ENCODE results near the gene KRTAP10-3.
"Not testable (repeated sequence)": the region's sequence is repeated elsewhere in the genome, so short reads cannot be mapped to it uniquely, and the experiment has no call there.

Gene KRTAP10-3

DNA sequence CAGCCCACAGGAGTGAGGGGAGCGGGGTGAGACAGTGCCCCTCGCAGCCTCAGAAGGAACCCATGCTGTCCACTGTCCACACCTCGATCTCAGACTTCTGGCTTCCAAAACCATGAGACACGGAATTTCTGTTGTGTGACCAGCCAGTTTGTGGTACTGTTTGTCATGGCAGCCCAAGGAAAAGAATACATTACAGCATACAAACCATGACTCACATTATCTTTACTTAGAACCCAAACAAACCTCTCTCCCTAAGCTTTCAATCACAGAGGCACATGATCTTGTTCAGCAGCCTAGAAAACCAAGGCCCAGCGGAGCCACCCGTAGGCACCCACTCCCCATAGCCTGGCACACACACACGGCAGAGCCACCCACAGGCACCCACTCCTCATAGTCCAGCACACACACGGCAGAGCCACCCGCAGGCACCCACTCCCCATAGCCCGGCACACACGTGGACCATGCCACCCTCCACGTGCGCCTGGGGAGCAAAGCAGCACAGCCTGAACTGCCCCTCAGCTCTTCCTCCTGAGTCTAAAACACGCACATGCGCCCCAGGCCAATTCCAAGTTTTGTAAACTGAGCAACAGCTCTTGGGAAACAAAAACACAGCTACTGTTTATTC is 14.5 kb upstream of the KRTAP10-3 start:
- in situ Hi-C loops (cut with HindIII; ENCODE audit: low sequenced_read_pairs), result no loop called here

GRCh38 chr21:44571844-44572782 is 13.5 kb upstream of the KRTAP10-3 start:
- in situ Hi-C loops (cut with HindIII; ENCODE audit: low sequenced_read_pairs), result no loop called here

DNA sequence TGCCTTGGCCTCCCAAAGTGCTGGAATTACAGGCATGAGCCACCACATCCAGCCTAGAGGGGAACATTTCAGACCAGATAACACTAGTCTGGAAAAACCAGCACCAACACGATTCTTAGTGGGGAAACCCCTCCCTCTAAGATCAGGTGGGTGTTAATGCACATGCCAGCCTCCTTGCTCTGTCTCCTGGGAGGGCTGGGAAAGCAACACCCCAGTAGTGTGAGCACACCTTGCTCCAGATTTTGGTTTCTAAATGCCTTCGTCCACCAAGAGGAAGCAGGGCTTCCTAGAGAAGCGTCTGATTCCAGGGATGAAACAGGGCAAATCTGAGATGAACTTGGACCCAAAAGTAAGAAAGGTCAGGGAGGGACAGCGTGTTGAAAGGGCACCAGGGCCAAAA is 12.7 kb upstream of the KRTAP10-3 start:
- in situ Hi-C loops (cut with HindIII; ENCODE audit: low sequenced_read_pairs), result no loop called here

- in situ Hi-C loops (cut with HindIII; ENCODE audit: low sequenced_read_pairs), result no loop called here
Measured at GRCh38 chr21:44569861-44570517, 11.4 kb upstream of the KRTAP10-3 start.

GRCh38 chr21:44568667-44569556 is 10.3 kb upstream of the KRTAP10-3 start:
- in situ Hi-C loops (cut with HindIII; ENCODE audit: low sequenced_read_pairs), result no loop called here

DNA sequence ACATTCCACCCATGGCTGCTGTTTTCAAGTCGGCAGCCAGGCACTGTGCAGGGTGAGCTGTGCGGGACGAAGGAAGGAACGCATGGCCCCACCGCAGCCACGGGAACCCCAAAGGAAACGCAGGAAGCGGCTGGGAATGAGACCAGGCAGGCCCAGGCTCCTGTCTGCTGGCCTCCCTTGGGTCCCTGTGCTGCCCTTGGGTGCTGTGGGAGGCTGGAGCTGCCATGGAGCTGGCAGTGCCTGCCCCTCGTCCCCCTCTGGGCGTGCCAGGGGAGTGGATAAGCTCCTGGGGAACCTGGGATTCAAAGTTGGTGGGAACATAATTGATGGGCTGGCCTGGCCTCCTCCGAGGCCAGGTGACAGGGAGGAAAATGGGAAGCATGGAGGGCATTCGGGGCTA is 9.7 kb upstream of the KRTAP10-3 start:
- in situ Hi-C loops (cut with HindIII; ENCODE audit: low sequenced_read_pairs), result no loop called here

DNA sequence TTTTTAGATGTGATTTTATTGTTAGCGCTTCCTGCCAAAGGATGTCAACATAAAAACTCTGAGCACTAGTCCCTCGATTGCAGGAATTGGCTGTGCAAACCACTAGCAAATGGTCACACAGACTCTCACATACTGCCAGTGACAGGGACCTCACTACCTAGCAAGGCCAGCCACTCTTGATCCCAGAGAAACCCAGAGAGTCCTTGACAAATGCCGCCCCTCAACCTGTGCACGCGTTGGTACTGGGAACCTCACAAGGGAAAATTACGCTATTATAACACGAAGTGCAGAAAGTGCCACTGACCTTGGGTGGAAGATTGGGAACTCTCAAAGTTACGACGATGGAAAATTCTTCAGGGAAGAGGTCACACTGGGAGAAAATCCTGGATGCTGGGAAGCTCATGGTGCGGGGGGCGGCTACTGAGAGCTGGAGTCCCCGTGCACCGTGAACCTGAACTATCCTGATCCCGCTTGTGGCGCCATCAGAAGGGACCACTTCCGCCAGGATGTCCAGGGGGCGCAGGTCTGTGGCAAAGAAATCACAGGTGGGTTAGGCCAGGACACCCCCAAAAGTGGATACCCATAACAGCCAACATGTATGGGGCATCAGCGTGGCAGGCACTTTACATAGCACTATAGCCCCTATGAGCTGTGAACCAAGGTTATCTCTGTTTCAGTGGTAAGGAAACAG is 9.0 kb upstream of the KRTAP10-3 start:
- in situ Hi-C loops (cut with HindIII; ENCODE audit: low sequenced_read_pairs), result no loop called here

- in situ Hi-C loops (cut with HindIII; ENCODE audit: low sequenced_read_pairs), result no loop called here
Measured at GRCh38 chr21:44566403-44566802, 7.8 kb upstream of the KRTAP10-3 start.

DNA sequence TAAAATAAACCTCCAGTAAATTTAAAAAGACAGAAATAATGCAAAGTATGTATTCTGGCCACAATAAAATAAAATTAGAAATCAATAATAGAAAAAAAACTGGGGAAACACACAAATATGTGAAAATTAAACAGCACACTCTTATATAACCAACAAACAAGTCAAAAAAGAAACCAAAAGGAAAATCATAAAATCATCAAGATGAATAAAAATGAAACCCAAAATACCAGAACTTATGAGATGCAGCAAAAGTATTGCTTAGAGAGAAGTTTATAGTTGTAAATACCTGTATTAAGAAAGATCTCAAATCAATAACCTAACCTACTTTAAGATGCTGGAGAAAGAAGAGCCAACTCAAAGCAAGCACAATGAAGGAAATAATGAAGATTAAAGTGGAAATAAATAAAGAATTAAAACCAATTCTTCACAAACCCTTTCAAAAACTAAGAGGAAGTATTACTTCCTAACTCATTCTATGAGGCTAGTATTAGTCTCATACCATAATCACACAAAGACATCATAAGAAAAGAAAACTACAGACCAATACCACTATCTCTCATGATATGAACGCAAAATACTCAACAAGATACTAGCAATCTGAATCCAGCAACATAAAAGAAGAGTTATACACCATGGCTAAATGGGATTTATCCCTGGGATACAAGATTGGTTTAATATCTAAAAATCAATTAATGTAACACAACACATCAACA is 6.4 kb upstream of the KRTAP10-3 start:
- in situ Hi-C loops (cut with HindIII; ENCODE audit: low sequenced_read_pairs), result no loop called here

GRCh38 chr21:44564099-44564498 is 5.5 kb upstream of the KRTAP10-3 start:
- in situ Hi-C loops (cut with HindIII; ENCODE audit: low sequenced_read_pairs), result no loop called here

GRCh38 chr21:44558329-44558675 is 293 bp downstream of the KRTAP10-3 start:
- in situ Hi-C loops (cut with HindIII; ENCODE audit: low sequenced_read_pairs), result not testable (repeated sequence)

GRCh38 chr21:44557491-44558328 is 885 bp downstream of the KRTAP10-3 start:
- in situ Hi-C loops (cut with HindIII; ENCODE audit: low sequenced_read_pairs), result no loop called here

GRCh38 chr21:44556879-44557278 is 1.7 kb downstream of the KRTAP10-3 start:
- in situ Hi-C loops (cut with HindIII; ENCODE audit: low sequenced_read_pairs), result no loop called here

- in situ Hi-C loops (cut with HindIII; ENCODE audit: low sequenced_read_pairs), result no loop called here
Measured at GRCh38 chr21:44555200-44555875, 3.3 kb downstream of the KRTAP10-3 start.

DNA sequence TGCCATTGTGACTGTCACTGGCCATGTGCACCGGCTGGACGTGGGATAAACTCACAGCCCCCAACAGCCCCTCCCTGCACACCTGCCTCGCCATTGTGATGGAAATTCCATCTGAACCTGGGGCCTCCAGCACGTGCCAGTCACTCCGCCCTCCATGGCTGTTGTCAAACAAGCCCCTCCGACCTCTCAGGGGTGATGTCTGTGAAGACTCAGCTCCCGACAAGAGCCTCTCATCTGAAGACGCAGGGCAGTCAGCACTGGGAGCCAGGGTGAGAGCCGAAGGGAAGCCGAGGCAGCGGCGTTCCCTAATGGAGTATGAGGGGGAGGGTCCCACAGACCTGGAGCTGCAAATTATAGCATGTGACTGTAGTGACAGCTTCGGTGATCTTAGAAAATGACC is 5.9 kb downstream of the KRTAP10-3 start:
- in situ Hi-C loops (cut with HindIII; ENCODE audit: low sequenced_read_pairs), result no loop called here

GRCh38 chr21:44552136-44552535 is 6.5 kb downstream of the KRTAP10-3 start:
- in situ Hi-C loops (cut with HindIII; ENCODE audit: low sequenced_read_pairs), result no loop called here

GRCh38 chr21:44551340-44551961 is 7.1 kb downstream of the KRTAP10-3 start, which contains the start of gene KRTAP10-2:
Gene KRTAP10-2 (minus strand): TSS chr21:44551505. CDS start chr21:44551458, 47 bp downstream.
- in situ Hi-C loops (cut with HindIII; ENCODE audit: low sequenced_read_pairs), result no loop called here

GRCh38 chr21:44550807-44551206 is 7.8 kb downstream of the KRTAP10-3 start:
- in situ Hi-C loops (cut with HindIII; ENCODE audit: low sequenced_read_pairs), result no loop called here
